ENCODE data around the gene AGXT2. TPM values are rescaled to one million over a fixed set of nuclear protein-coding genes. Genes with fewer than 3 reads are reported as not detected.

The AGXT2 gene
- total and polyA plus RNA-seq, 4 donors: not detected

GRCh38 chr5:35002459-35002858 lies 45.3 kb downstream of the AGXT2 start:
- H3K9me3 ChIP-seq (ENCODE audit: control insufficient read depth, low read length): no peaks in the 10 kb centered on the region
- DNase-seq (no peak), ATAC-seq (ENCODE audit: low FRiP score) (no peak)
- H3K4me3 ChIP-seq (ENCODE audit: low read length in 2 of 2): no peak overlapping the region
- intact Hi-C loops (cut with DNase I): loop anchor here in 1 of 2 donors (5.0 kb wide), 1 partner anchor 525 kb away; no protein-coding TSS in a partner anchor
- no peaks in the 10 kb centered on the region for H3K4me1 ChIP-seq (ENCODE audit: control insufficient read depth in 1 of 2, insufficient read depth in 2 of 2, low read length in 2 of 2)
- H3K36me3 ChIP-seq (ENCODE audit: control insufficient read depth in 1 of 2, insufficient read depth in 2 of 2, low read length in 1 of 2): no peaks in the 10 kb centered on the region
- H3K27ac ChIP-seq (ENCODE audit: low read depth in 1 of 2, low read length in 2 of 2): no peak overlapping the region
- 91 to 92% methylated on average over 6 of the region's 6 CpGs for WGBS, 2 donors
- H3K27me3 ChIP-seq (ENCODE audit: control insufficient read depth in 1 of 2, insufficient read depth in 2 of 2, low read length in 1 of 2): no peaks in the 10 kb centered on the region

- no peak overlapping the region for H3K27ac ChIP-seq (ENCODE audit: low read depth in 1 of 2, low read length in 2 of 2)
- DNase-seq (no peak), ATAC-seq (ENCODE audit: low FRiP score) (no peak)
- no peaks in the 10 kb centered on the region for H3K4me1 ChIP-seq (ENCODE audit: control insufficient read depth in 1 of 2, insufficient read depth in 2 of 2, low read length in 2 of 2)
- H3K27me3 ChIP-seq (ENCODE audit: control insufficient read depth in 1 of 2, insufficient read depth in 2 of 2, low read length in 1 of 2): no peaks in the 10 kb centered on the region
- intact Hi-C loops (cut with DNase I): loop anchor here in 1 of 2 donors (5.0 kb wide), 1 partner anchor 525 kb away; no protein-coding TSS in a partner anchor
- H3K36me3 ChIP-seq (ENCODE audit: control insufficient read depth in 1 of 2, insufficient read depth in 2 of 2, low read length in 1 of 2): no peaks in the 10 kb centered on the region
- H3K9me3 ChIP-seq (ENCODE audit: control insufficient read depth, low read length): no peaks in the 10 kb centered on the region
- H3K4me3 ChIP-seq (ENCODE audit: low read length in 2 of 2): no peak overlapping the region
- WGBS, 2 donors: 73 to 75% methylated on average over 3 of the region's 3 CpGs
These were observed 45.9 kb downstream of the AGXT2 start for GRCh38 chr5:35001842-35002241.

- no peaks in the 10 kb centered on the region for H3K27me3 ChIP-seq (ENCODE audit: control insufficient read depth in 1 of 2, insufficient read depth in 2 of 2, low read length in 1 of 2)
- no peaks in the 10 kb centered on the region for H3K4me1 ChIP-seq (ENCODE audit: control insufficient read depth in 1 of 2, insufficient read depth in 2 of 2, low read length in 2 of 2)
- H3K27ac ChIP-seq (ENCODE audit: low read depth in 1 of 2, low read length in 2 of 2): no peak overlapping the region
- WGBS, 2 donors: 57 to 61% methylated on average over 6 of the region's 6 CpGs
- intact Hi-C loops (cut with DNase I): no loop called here
- ATAC-seq (ENCODE audit: low FRiP score) (no peak), DNase-seq (no peak)
- no peak overlapping the region for H3K4me3 ChIP-seq (ENCODE audit: low read length in 2 of 2)
- no peaks in the 10 kb centered on the region for H3K36me3 ChIP-seq (ENCODE audit: control insufficient read depth in 1 of 2, insufficient read depth in 2 of 2, low read length in 1 of 2)
- H3K9me3 ChIP-seq (ENCODE audit: control insufficient read depth, low read length): no peaks in the 10 kb centered on the region
These were observed 49.5 kb downstream of the AGXT2 start for GRCh38 chr5:34998058-34998789.

- Histone ChIP-seq H3K27me3 (ENCODE audit: control insufficient read depth in 1 of 2, insufficient read depth in 2 of 2, low read length in 1 of 2) (no peaks in the 10 kb centered on the region), H3K27ac (ENCODE audit: low read depth in 1 of 2, low read length in 2 of 2) (no peak overlapping the region), H3K36me3 (ENCODE audit: control insufficient read depth in 1 of 2, insufficient read depth in 2 of 2, low read length in 1 of 2) (no peaks in the 10 kb centered on the region), H3K4me3 (ENCODE audit: low read length in 2 of 2) (no peak overlapping the region), H3K9me3 (ENCODE audit: control insufficient read depth, low read length) (peaks cover 2% of the 10 kb centered on the region), H3K4me1 (ENCODE audit: control insufficient read depth in 1 of 2, insufficient read depth in 2 of 2, low read length in 2 of 2) (no peaks in the 10 kb centered on the region)
- WGBS, 2 donors: 76 to 79% methylated on average over 2 of the region's 2 CpGs
- DNase-seq: no peak
- intact Hi-C loops (cut with DNase I): no loop called here
- ATAC-seq (ENCODE audit: low FRiP score): no peak
These were observed 51.5 kb downstream of the AGXT2 start for GRCh38 chr5:34996261-34996660.

GRCh38 chr5:34993951-34994350 lies 53.8 kb downstream of the AGXT2 start:
- Histone ChIP-seq H3K27me3 (ENCODE audit: control insufficient read depth in 1 of 2, insufficient read depth in 2 of 2, low read length in 1 of 2) (no peaks in the 10 kb centered on the region), H3K27ac (ENCODE audit: low read depth in 1 of 2, low read length in 2 of 2) (no peak overlapping the region), H3K36me3 (ENCODE audit: control insufficient read depth in 1 of 2, insufficient read depth in 2 of 2, low read length in 1 of 2) (no peaks in the 10 kb centered on the region), H3K4me1 (ENCODE audit: control insufficient read depth in 1 of 2, insufficient read depth in 2 of 2, low read length in 2 of 2) (no peaks in the 10 kb centered on the region), H3K4me3 (ENCODE audit: low read length in 2 of 2) (no peak overlapping the region), H3K9me3 (ENCODE audit: control insufficient read depth, low read length) (peaks cover 2% of the 10 kb centered on the region)
- 73 to 77% methylated on average over 8 of the region's 8 CpGs for WGBS, 2 donors
- ATAC-seq (ENCODE audit: low FRiP score) (no peak), DNase-seq (no peak)
- intact Hi-C loops (cut with DNase I): no loop called here

GRCh38 chr5:34991486-34992238 lies 56.1 kb downstream of the AGXT2 start:
- 52 to 62% methylated on average over 2 of the region's 2 CpGs for WGBS, 2 donors
- DNase-seq: no peak
- intact Hi-C loops (cut with DNase I): no loop called here
- Histone ChIP-seq H3K27ac (ENCODE audit: low read depth in 1 of 2, low read length in 2 of 2) (no peak overlapping the region), H3K36me3 (ENCODE audit: control insufficient read depth in 1 of 2, insufficient read depth in 2 of 2, low read length in 1 of 2) (no peaks in the 10 kb centered on the region), H3K9me3 (ENCODE audit: control insufficient read depth, low read length) (peaks cover 4% of the 10 kb centered on the region), H3K27me3 (ENCODE audit: control insufficient read depth in 1 of 2, insufficient read depth in 2 of 2, low read length in 1 of 2) (no peaks in the 10 kb centered on the region), H3K4me3 (ENCODE audit: low read length in 2 of 2) (no peak overlapping the region), H3K4me1 (ENCODE audit: control insufficient read depth in 1 of 2, insufficient read depth in 2 of 2, low read length in 2 of 2) (no peaks in the 10 kb centered on the region)
- ATAC-seq (ENCODE audit: low FRiP score): no peak

GRCh38 chr5:34986965-34987364 lies 60.8 kb downstream of the AGXT2 start:
- H3K27ac ChIP-seq (ENCODE audit: low read depth in 1 of 2, low read length in 2 of 2): no peak overlapping the region
- DNase-seq: no peak
- peaks cover 5% of the 10 kb centered on the region for H3K9me3 ChIP-seq (ENCODE audit: control insufficient read depth, low read length)
- no peaks in the 10 kb centered on the region for H3K36me3 ChIP-seq (ENCODE audit: control insufficient read depth in 1 of 2, insufficient read depth in 2 of 2, low read length in 1 of 2)
- 83 to 87% methylated on average over 1 of the region's 1 CpG for WGBS, 2 donors
- no peak for ATAC-seq (ENCODE audit: low FRiP score)
- intact Hi-C loops (cut with DNase I): no loop called here
- no peak overlapping the region for H3K4me3 ChIP-seq (ENCODE audit: low read length in 2 of 2)
- no peaks in the 10 kb centered on the region for H3K4me1 ChIP-seq (ENCODE audit: control insufficient read depth in 1 of 2, insufficient read depth in 2 of 2, low read length in 2 of 2)
- no peaks in the 10 kb centered on the region for H3K27me3 ChIP-seq (ENCODE audit: control insufficient read depth in 1 of 2, insufficient read depth in 2 of 2, low read length in 1 of 2)

DNA sequence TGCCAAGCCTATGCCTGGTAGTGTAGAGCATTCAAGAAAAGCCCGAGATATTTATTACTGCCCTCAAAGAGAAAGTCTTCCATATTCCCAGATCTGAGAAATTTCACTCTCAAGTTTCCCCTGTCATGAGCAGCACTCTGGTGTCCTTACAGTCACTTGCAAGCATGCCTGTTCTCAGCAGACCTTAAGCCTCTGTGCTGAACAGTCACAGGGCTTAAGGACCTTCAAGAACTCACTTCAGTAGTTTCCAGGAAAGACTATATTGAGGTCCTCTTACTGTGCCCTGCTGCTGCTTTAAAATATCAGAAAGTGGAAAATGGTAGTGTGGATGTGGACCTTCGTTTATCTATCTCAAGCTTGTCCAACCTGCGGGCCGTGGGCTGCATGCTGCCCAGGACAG lies 64.9 kb downstream of the AGXT2 start:
- H3K4me3 ChIP-seq (ENCODE audit: low read length in 2 of 2): no peak overlapping the region
- no peak for DNase-seq
- 59 to 66% methylated on average over 4 of the region's 4 CpGs for WGBS, 2 donors
- H3K27ac ChIP-seq (ENCODE audit: low read depth in 1 of 2, low read length in 2 of 2): no peak overlapping the region
- H3K36me3 ChIP-seq (ENCODE audit: control insufficient read depth in 1 of 2, insufficient read depth in 2 of 2, low read length in 1 of 2): no peaks in the 10 kb centered on the region
- H3K9me3 ChIP-seq (ENCODE audit: control insufficient read depth, low read length): peaks cover 5% of the 10 kb centered on the region
- no peak for ATAC-seq (ENCODE audit: low FRiP score)
- H3K27me3 ChIP-seq (ENCODE audit: control insufficient read depth in 1 of 2, insufficient read depth in 2 of 2, low read length in 1 of 2): no peaks in the 10 kb centered on the region
- intact Hi-C loops (cut with DNase I): no loop called here
- H3K4me1 ChIP-seq (ENCODE audit: control insufficient read depth in 1 of 2, insufficient read depth in 2 of 2, low read length in 2 of 2): no peaks in the 10 kb centered on the region

GRCh38 chr5:34978681-34979080 lies 69.1 kb downstream of the AGXT2 start:
- Histone ChIP-seq H3K4me3 (ENCODE audit: low read length in 2 of 2) (no peak overlapping the region), H3K9me3 (ENCODE audit: control insufficient read depth, low read length) (no peaks in the 10 kb centered on the region), H3K36me3 (ENCODE audit: control insufficient read depth in 1 of 2, insufficient read depth in 2 of 2, low read length in 1 of 2) (no peaks in the 10 kb centered on the region), H3K27ac (ENCODE audit: low read depth in 1 of 2, low read length in 2 of 2) (no peak overlapping the region), H3K4me1 (ENCODE audit: control insufficient read depth in 1 of 2, insufficient read depth in 2 of 2, low read length in 2 of 2) (no peaks in the 10 kb centered on the region), H3K27me3 (ENCODE audit: control insufficient read depth in 1 of 2, insufficient read depth in 2 of 2, low read length in 1 of 2) (no peaks in the 10 kb centered on the region)
- WGBS, 2 donors: 57 to 69% methylated on average over 4 of the region's 4 CpGs
- no peak for ATAC-seq (ENCODE audit: low FRiP score)
- intact Hi-C loops (cut with DNase I): no loop called here
- DNase-seq: no peak
